Heart right ventricle (tissue), 16 donors: ENCODE results near the gene SPRYD4. TPM values are rescaled to one million over a fixed set of nuclear protein-coding genes. Genes with fewer than 3 reads are reported as not detected.
A peak's percentile ranks its signal among the peaks of the same experiment; 100 is the strongest.
"Not testable (repeated sequence)": the region's sequence is repeated elsewhere in the genome, so short reads cannot be mapped to it uniquely, and the experiment has no call there.

Experiments
- ATAC-seq, 8 donors: fragments of 200-7000 bp; cut with Tn5 transposase; one replicate each; pipeline ENCODE4 v1.9.1; 2020; ENCODE audit warnings: mild to moderate bottlenecking in 8 of 8, moderate library complexity in 8 of 8, moderate number of reproducible peaks in 1 of 8
- DNase-seq, 2 donors: peaks; one replicate each; pipeline ENCODE4 v3.0.0-alpha.2; 2020
- H3K27ac ChIP-seq, 10 donors: fragments of 200-600 bp; sonication (generic) in 2 of 10; one replicate each; pipeline versions ENCODE4 v1.5.0 to v1.8.0; 2020 to 2022; ENCODE audit warnings: mild to moderate bottlenecking in 3 of 10
- H3K27me3 ChIP-seq, 7 donors: fragments of 200-600 bp; one replicate each; pipeline ENCODE4 v1.8.0; 2021 to 2022; ENCODE audit warnings: mild to moderate bottlenecking in 2 of 7
- H3K36me3 ChIP-seq, 9 donors: fragments of 200-600 bp; sonication (generic) in 1 of 9; one replicate each; pipeline versions ENCODE4 v1.5.0 to v1.8.0; 2020 to 2022; ENCODE audit warnings: mild to moderate bottlenecking in 2 of 9
- H3K4me1 ChIP-seq, 9 donors: fragments of 200-600 bp; sonication (generic) in 1 of 9; one replicate each; pipeline versions ENCODE4 v1.5.0 to v1.8.0; 2020 to 2022; ENCODE audit warnings: mild to moderate bottlenecking in 4 of 9
- H3K4me3 ChIP-seq, 10 donors: fragments of 200-600 bp; sonication (generic) in 2 of 10; one replicate each; pipeline versions ENCODE4 v1.5.0 to v1.8.0; 2020 to 2022; ENCODE audit warnings: mild to moderate bottlenecking in 7 of 10, moderate library complexity in 2 of 10
- H3K9me3 ChIP-seq, 11 donors: fragments of 200-600 bp in 10 of 11; sonication (generic) in 2 of 11; one replicate each; pipeline versions ENCODE4 v1.5.0 to v1.8.0; 2013 to 2022; ENCODE audit warnings: mild to moderate bottlenecking in 2 of 11, control low read depth in 1 of 11, moderate library complexity in 1 of 11
- CTCF ChIP-seq, 9 donors: fragments of 200-600 bp; sonication (generic) in 2 of 9; IDR thresholded peaks; one replicate each; pipeline versions ENCODE4 v1.5.0 to v1.8.0; 2021 to 2022; ENCODE audit warnings: antibody characterized with exemption in 9 of 9, mild to moderate bottlenecking in 5 of 9, moderate library complexity in 1 of 9
- WGBS, 2 donors: extraction: QIAGEN DNeasy Blood & Tissue Kit; methylation state at CpG; one replicate each; pipeline ENCODE4 v1.1.7; 2013; ENCODE audit warnings: inconsistent platforms in 1 of 2; 5-methylcytosine and 5-hydroxymethylcytosine counted together
- intact Hi-C, 10 donors: fragments of 100-400 bp; cut with DNase I; formaldehyde crosslinking; loops; one replicate each; pipeline versions ENCODE4 v1.11.1 to v1.14.2; 2022
- polyA plus RNA-seq, 2 donors: library from polyadenylated mRNA; stranded (reverse); fragments of 200-250 nt; gene quantifications; one replicate each; pipeline ENCODE4 v1.2.3, GENCODE V29; 2013
- total RNA-seq, 10 donors: library from RNA; stranded (reverse); fragmentation: NEBNext Ultra II Directional in 3 of 10; extraction: Animal tissue kit (Norgen Biotek cat#: 25700) in 3 of 10; gene quantifications; one replicate each; pipeline versions ENCODE4 v1.2.1 to v1.2.4, GENCODE V29; 2021 to 2023
- donor health status: Arrhythmogenic right ventricular cardiomyopathy.
- donor health status: ischemic (EF 13 %, LVEDD 7.1; RV severe dilation, severe dysfunction).
- donor health status: healthy with polysubstance abuse.
- donor health status: DM: no; HTN: yes; CAD: no.
- donor health status: DM: no; HTN: no; CAD: no.
- donor health status: ischemic (EF 25% LVEDD 6.9; RV normal size, moderate dysfunction).
- donor health status: ischemic (EF 25% LVEDD 5.7; RV mildly dilated, moderate dysfunction).
- donor health status: healthy.
- donor health status: DM: yes; HTN: yes; CAD: no.
- donor health status: Ischemic cardiomyopathy.
- donor health status: ischemic (EF 35%, LVEDD 5.7; RV mildly dilated, moderate dysfunction).
- donor health status: nonischemic (EF 11% LVEDD 7.7; RV severe dilation, severe dysfunction).
- donor health status: DM: yes; HTN: yes; CAD: no.
- donor health status: PGD.
- donor health status: ischemic (EF 29% LVEDD 5.4; RV normal size, mild dysfunction).
- donor health status: nonischemic (EF 23%, LVEDD 6.1; RV moderate dilation, normal function).

The SPRYD4 gene
- total and polyA plus RNA-seq, 12 donors = 1.9 to 5.0 (median 4.1) TPM

GRCh38 chr12:56488041-56488955 is 19.9 kb downstream of the SPRYD4 start, which contains the start of gene GLS2:
Gene GLS2 (minus strand): TSS chr12:56488161. CDS start chr12:56488118, 43 bp downstream.
- peak; percentile 95 to 98 (median 97) for ATAC-seq

GRCh38 chr12:56490360-56490759 is 22.0 kb downstream of the SPRYD4 start:
- TF ChIP-seq CTCF (IDR thresholded peaks at IDR 0.05) = no peak
- ATAC-seq (no peak), DNase-seq (no peak)
- peaks cover 0 to 4% (median 0%) of the 10 kb centered on the region in 11 donors for H3K9me3 ChIP-seq
- no peaks in the 10 kb centered on the region for H3K36me3 ChIP-seq
- H3K4me3 ChIP-seq = no peak overlapping the region
- H3K4me1 ChIP-seq = peaks cover 0 to 21% (median 12%) of the 10 kb centered on the region in 9 donors
- H3K27me3 ChIP-seq = peaks cover 0 to 58% (median 0%) of the 10 kb centered on the region in 7 donors
- intact Hi-C loops = no loop called here
- H3K27ac ChIP-seq = no peak overlapping the region

More at GRCh38 chr12:56488041-56488955, 19.9 kb downstream of the SPRYD4 start, which contains the start of gene GLS2:
- peak; percentile 69 to 81 for DNase-seq
- Histone ChIP-seq H3K4me1 (peaks cover 0 to 21% (median 12%) of the 10 kb centered on the region in 9 donors), H3K9me3 (peaks cover 0 to 4% (median 0%) of the 10 kb centered on the region in 11 donors), H3K27me3 (peaks cover 0 to 58% (median 0%) of the 10 kb centered on the region in 7 donors), H3K27ac (no peak within 1 kb of the TSS), H3K4me3 (peak within 1 kb of the TSS; percentile 47 to 91 (median 61)), H3K36me3 (no peaks in the 10 kb centered on the region)
- intact Hi-C loops = no loop called here
- TF ChIP-seq CTCF (IDR thresholded peaks at IDR 0.05) = no peak
- 13 to 18% methylated on average over 58 to 59 of the region's 59 CpGs for WGBS, 2 donors

GRCh38 chr12:56493409-56494105 is 25.2 kb downstream of the SPRYD4 start:
- H3K36me3 ChIP-seq, H3K27ac ChIP-seq, H3K9me3 ChIP-seq, H3K4me3 ChIP-seq, H3K4me1 ChIP-seq, ATAC-seq, intact Hi-C loops, DNase-seq: not testable (repeated sequence)
- peaks cover 0 to 40% (median 0%) of the 10 kb centered on the region in 7 donors for H3K27me3 ChIP-seq
- 90 to 91% methylated on average over 24 to 31 of the region's 31 CpGs for WGBS, 2 donors

- H3K27me3 ChIP-seq = peaks cover 0 to 35% (median 0%) of the 10 kb centered on the region in 7 donors
- H3K9me3 ChIP-seq, H3K4me3 ChIP-seq, H3K36me3 ChIP-seq, ATAC-seq, DNase-seq, H3K27ac ChIP-seq, H3K4me1 ChIP-seq, intact Hi-C loops: not testable (repeated sequence)
- WGBS, 2 donors = 94 to 95% methylated on average over 14 to 15 of the region's 15 CpGs
These were observed 25.7 kb downstream of the SPRYD4 start for GRCh38 chr12:56494106-56494415.

GRCh38 chr12:56494481-56494880 is 26.1 kb downstream of the SPRYD4 start:
- peaks cover 0 to 31% (median 0%) of the 10 kb centered on the region in 7 donors for H3K27me3 ChIP-seq
- H3K4me1 ChIP-seq, H3K36me3 ChIP-seq, H3K4me3 ChIP-seq, DNase-seq, H3K9me3 ChIP-seq, ATAC-seq, intact Hi-C loops, H3K27ac ChIP-seq: not testable (repeated sequence)
- whole genome bisulfite sequencing, 2 donors = 95% methylated on average over 26 to 27 of the region's 27 CpGs
